Activated naive CD8-positive, alpha-beta T cell treated with anti-CD3 and anti-CD28 coated beads for 36 hours (primary cell): Measurements from ENCODE around the gene SNAPIN. TPM values are rescaled to one million over a fixed set of nuclear protein-coding genes. Genes with fewer than 3 reads are reported as not detected.

ENCODE experiments used
- DNase-seq: peaks from one replicate; pipeline ENCODE4 v3.0.0; 2021
- H3K27ac Mint-ChIP-seq: one replicate; pipeline ENCODE4 v1.8.0; 2022; ENCODE audit warnings: mild to moderate bottlenecking, moderate library complexity, mixed read lengths
- H3K27me3 Mint-ChIP-seq: one replicate; pipeline ENCODE4 v1.8.0; 2022; ENCODE audit warnings: mild to moderate bottlenecking, mixed read lengths
- H3K36me3 Mint-ChIP-seq: one replicate; pipeline ENCODE4 v1.8.0; 2021; ENCODE audit warnings: mild to moderate bottlenecking, mixed read lengths
- H3K4me1 Mint-ChIP-seq: one replicate; pipeline ENCODE4 v1.8.0; 2021; ENCODE audit warnings: mixed read lengths
- H3K4me3 Mint-ChIP-seq: one replicate; pipeline ENCODE4 v1.8.0; 2022; ENCODE audit warnings: mild to moderate bottlenecking, moderate library complexity, mixed read lengths
- H3K9me3 Mint-ChIP-seq: one replicate; pipeline ENCODE4 v1.8.0; 2022; ENCODE audit warnings: mixed read lengths
- total RNA-seq, 2 experiments: library from RNA; stranded (reverse); gene quantifications; one replicate each; pipeline ENCODE4 v1.2.3, GENCODE V29; 2021

Gene SNAPIN
- total RNA-seq, 2 experiments from 2014 or later, result 32.9 to 34.7 TPM

- DNase-seq, result no peak
- no peaks in the 10 kb centered on the region for H3K9me3 Mint-ChIP-seq
- no peaks in the 10 kb centered on the region for H3K27me3 Mint-ChIP-seq
- peaks cover 12% of the 10 kb centered on the region for H3K4me1 Mint-ChIP-seq
- no peak overlapping the region for H3K27ac Mint-ChIP-seq
- no peaks in the 10 kb centered on the region for H3K36me3 Mint-ChIP-seq
- H3K4me3 Mint-ChIP-seq, result no peak overlapping the region
These were observed 35.0 kb downstream of the SNAPIN start for GRCh38 chr1:153693466-153693865.

- no peak overlapping the region for H3K27ac Mint-ChIP-seq
- no peaks in the 10 kb centered on the region for H3K9me3 Mint-ChIP-seq
These were observed 38.2 kb downstream of the SNAPIN start for GRCh38 chr1:153696741-153697140.

GRCh38 chr1:153697191-153698019, 38.9 kb downstream of the SNAPIN start:
- no peaks in the 10 kb centered on the region for H3K27me3 Mint-ChIP-seq
- no peak overlapping the region for H3K4me3 Mint-ChIP-seq
- H3K9me3 Mint-ChIP-seq, result no peaks in the 10 kb centered on the region
- H3K27ac Mint-ChIP-seq, result no peak overlapping the region
- H3K36me3 Mint-ChIP-seq, result no peaks in the 10 kb centered on the region
- DNase-seq, result no peak
- H3K4me1 Mint-ChIP-seq, result peaks cover 3% of the 10 kb centered on the region

More at GRCh38 chr1:153696741-153697140, 38.2 kb downstream of the SNAPIN start:
- no peaks in the 10 kb centered on the region for H3K36me3 Mint-ChIP-seq
- no peak overlapping the region for H3K4me3 Mint-ChIP-seq
- H3K27me3 Mint-ChIP-seq, result no peaks in the 10 kb centered on the region
- no peak for DNase-seq
- H3K4me1 Mint-ChIP-seq, result peaks cover 3% of the 10 kb centered on the region

- H3K27ac Mint-ChIP-seq, result no peak overlapping the region
- peaks cover 3% of the 10 kb centered on the region for H3K4me1 Mint-ChIP-seq
- H3K4me3 Mint-ChIP-seq, result no peak overlapping the region
- no peaks in the 10 kb centered on the region for H3K27me3 Mint-ChIP-seq
- H3K36me3 Mint-ChIP-seq, result no peaks in the 10 kb centered on the region
- no peak for DNase-seq
- no peaks in the 10 kb centered on the region for H3K9me3 Mint-ChIP-seq
These were observed 39.8 kb downstream of the SNAPIN start for GRCh38 chr1:153698020-153698922.

GRCh38 chr1:153698923-153699714, 40.6 kb downstream of the SNAPIN start:
- Mint-ChIP-seq H3K36me3 (no peaks in the 10 kb centered on the region), H3K9me3 (no peaks in the 10 kb centered on the region), H3K27ac (no peak overlapping the region)

GRCh38 chr1:153699768-153700167, 41.3 kb downstream of the SNAPIN start:
- no peaks in the 10 kb centered on the region for H3K27me3 Mint-ChIP-seq

More at GRCh38 chr1:153698923-153699714, 40.6 kb downstream of the SNAPIN start:
- Mint-ChIP-seq H3K27me3 (no peaks in the 10 kb centered on the region), H3K4me1 (peaks cover 3% of the 10 kb centered on the region), H3K4me3 (no peak overlapping the region)
- no peak for DNase-seq

GRCh38 chr1:153705484-153705883, 47.0 kb downstream of the SNAPIN start:
- Mint-ChIP-seq H3K4me1 (no peaks in the 10 kb centered on the region), H3K36me3 (no peaks in the 10 kb centered on the region), H3K4me3 (no peak overlapping the region), H3K9me3 (no peaks in the 10 kb centered on the region), H3K27ac (no peak overlapping the region), H3K27me3 (no peaks in the 10 kb centered on the region)
- DNase-seq, result no peak

More at GRCh38 chr1:153699768-153700167, 41.3 kb downstream of the SNAPIN start:
- DNase-seq, result no peak
- Mint-ChIP-seq H3K4me3 (no peak overlapping the region), H3K27ac (no peak overlapping the region), H3K36me3 (no peaks in the 10 kb centered on the region), H3K4me1 (peaks cover 3% of the 10 kb centered on the region), H3K9me3 (no peaks in the 10 kb centered on the region)

- H3K9me3 Mint-ChIP-seq, result no peaks in the 10 kb centered on the region
- no peaks in the 10 kb centered on the region for H3K36me3 Mint-ChIP-seq
- H3K27me3 Mint-ChIP-seq, result peaks cover 3% of the 10 kb centered on the region
- no peak overlapping the region for H3K4me3 Mint-ChIP-seq
- DNase-seq, result no peak
- H3K4me1 Mint-ChIP-seq, result no peaks in the 10 kb centered on the region
- no peak overlapping the region for H3K27ac Mint-ChIP-seq
These were observed 52.5 kb downstream of the SNAPIN start for GRCh38 chr1:153711026-153711425.

Other genes with a start within 250 kb of the SNAPIN start
- gene S100A7A, start 242.2 kb upstream of the SNAPIN start, total RNA-seq, result not detected
- not detected for gene S100A7, start 198.1 kb upstream of the SNAPIN start, total RNA-seq
- 100 to 1,000 TPM; 144 to 155 TPM for gene S100A6, start 122.7 kb upstream of the SNAPIN start, total RNA-seq
- gene S100A5, start 117.8 kb upstream of the SNAPIN start, total RNA-seq, result 1 to 10 TPM; 1.2 to 1.6 TPM
- gene S100A4, start 112.9 kb upstream of the SNAPIN start, total RNA-seq, result 10 to 100 TPM; 44.7 to 44.9 TPM
- not detected for gene S100A3, start 109.4 kb upstream of the SNAPIN start, total RNA-seq
- under 1 TPM in 1 of 2 experiments, not detected in 1; 0.60 TPM for gene S100A2, start 92.9 kb upstream of the SNAPIN start, total RNA-seq
- gene S100A16, start 45.6 kb upstream of the SNAPIN start, total RNA-seq, result not detected
- not detected for gene S100A14, start 42.4 kb upstream of the SNAPIN start, total RNA-seq
- gene S100A13, start 31.2 kb upstream of the SNAPIN start, total RNA-seq, result 1 to 10 TPM; 5.7 to 5.9 TPM
- not detected for gene S100A1, start 30.3 kb upstream of the SNAPIN start, total RNA-seq
- gene CHTOP, start 24.6 kb upstream of the SNAPIN start, total RNA-seq, result 10 to 100 TPM; 94.3 to 98.1 TPM
- 100 to 1,000 TPM; 419 to 431 TPM for gene ILF2, start 12.3 kb downstream of the SNAPIN start, total RNA-seq
- under 1 TPM in 1 of 2 experiments, not detected in 1; 0.06 TPM for gene NPR1, start 20.0 kb downstream of the SNAPIN start, total RNA-seq
- gene INTS3, start 69.3 kb downstream of the SNAPIN start, total RNA-seq, result 10 to 100 TPM; 47.9 to 48.0 TPM
- gene SLC27A3, start 116.7 kb downstream of the SNAPIN start, total RNA-seq, result 1 to 10 TPM; 6.4 to 6.9 TPM